ENCODE results near the gene GNG12. TPM values are rescaled to one million over a fixed set of nuclear protein-coding genes. Genes with fewer than 3 reads are reported as not detected.

Gene GNG12
- total and polyA plus RNA-seq, 10 donors: 15.2 to 102 (median 76.2) TPM

DNA sequence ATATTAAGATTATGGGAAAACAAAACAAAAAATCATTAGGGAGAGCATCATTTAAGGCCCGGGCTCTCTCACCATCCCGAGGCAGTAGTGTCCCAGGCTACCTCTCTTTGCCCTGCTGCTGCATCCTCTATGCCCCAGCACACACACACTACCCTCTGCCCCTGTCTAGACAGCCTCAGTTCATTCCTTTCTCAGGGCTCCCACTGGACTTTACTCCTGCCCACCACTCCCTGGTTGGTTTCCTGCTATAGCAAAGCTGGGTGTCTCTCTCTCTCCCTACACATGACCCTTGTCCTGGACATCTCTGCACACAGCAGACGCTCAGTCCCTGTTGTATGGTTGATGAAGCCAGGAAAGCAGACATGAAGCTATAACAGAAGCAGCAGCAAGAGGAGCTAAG is 30.7 kb downstream of the GNG12 start:
- intact Hi-C loops (cut with DNase I; ENCODE audit: low total_unique reads): no loop called here

DNA sequence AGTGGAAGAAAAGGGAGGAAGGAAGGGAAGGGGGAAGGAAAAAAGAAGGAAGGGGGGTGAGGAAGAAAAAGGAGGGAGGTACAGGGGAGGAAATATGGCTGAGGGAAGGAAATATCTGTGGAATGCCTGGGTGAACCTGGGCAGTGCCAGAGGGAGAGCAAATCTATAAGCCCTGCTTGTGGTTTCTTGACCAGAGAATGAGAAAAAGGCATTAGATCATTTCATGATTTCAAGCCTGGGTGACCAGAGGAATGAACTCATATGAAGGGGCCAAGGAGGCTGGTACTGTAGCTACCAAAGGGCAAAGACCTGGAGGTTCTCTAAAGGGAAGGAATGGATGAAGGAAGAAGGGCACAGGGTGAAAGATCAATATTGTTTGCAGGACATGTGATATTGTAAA is 31.4 kb downstream of the GNG12 start:
- no peak for DNase-seq
- Histone ChIP-seq H3K27me3 (replicated peaks in 1 of 7) (no peaks in the 10 kb centered on the region), H3K36me3 (no peaks in the 10 kb centered on the region), H3K9me3 (no peaks in the 10 kb centered on the region), H3K4me3 (no peak overlapping the region), H3K4me1 (peaks cover 0 to 21% (median 0%) of the 10 kb centered on the region in 6 donors), H3K27ac (no peak overlapping the region)
- TF ChIP-seq POLR2AphosphoS5 (IDR thresholded peaks at IDR 0.05): no peak
- TF ChIP-seq, protein P1, sequence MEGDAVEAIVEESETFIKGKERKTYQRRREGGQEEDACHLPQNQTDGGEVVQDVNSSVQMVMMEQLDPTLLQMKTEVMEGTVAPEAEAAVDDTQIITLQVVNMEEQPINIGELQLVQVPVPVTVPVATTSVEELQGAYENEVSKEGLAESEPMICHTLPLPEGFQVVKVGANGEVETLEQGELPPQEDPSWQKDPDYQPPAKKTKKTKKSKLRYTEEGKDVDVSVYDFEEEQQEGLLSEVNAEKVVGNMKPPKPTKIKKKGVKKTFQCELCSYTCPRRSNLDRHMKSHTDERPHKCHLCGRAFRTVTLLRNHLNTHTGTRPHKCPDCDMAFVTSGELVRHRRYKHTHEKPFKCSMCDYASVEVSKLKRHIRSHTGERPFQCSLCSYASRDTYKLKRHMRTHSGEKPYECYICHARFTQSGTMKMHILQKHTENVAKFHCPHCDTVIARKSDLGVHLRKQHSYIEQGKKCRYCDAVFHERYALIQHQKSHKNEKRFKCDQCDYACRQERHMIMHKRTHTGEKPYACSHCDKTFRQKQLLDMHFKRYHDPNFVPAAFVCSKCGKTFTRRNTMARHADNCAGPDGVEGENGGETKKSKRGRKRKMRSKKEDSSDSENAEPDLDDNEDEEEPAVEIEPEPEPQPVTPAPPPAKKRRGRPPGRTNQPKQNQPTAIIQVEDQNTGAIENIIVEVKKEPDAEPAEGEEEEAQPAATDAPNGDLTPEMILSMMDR (IDR thresholded peaks at IDR 0.05 in 8 of 11, conservative IDR thresholded peaks at IDR 0.05 in 3 of 11): no peak
- TF ChIP-seq POLR2A (IDR thresholded peaks at IDR 0.05): no peak
- intact Hi-C loops (cut with DNase I; ENCODE audit: low total_unique reads): no loop called here

More for the DNA sequence above, 30.7 kb downstream of the GNG12 start:
- H3K36me3 ChIP-seq: no peaks in the 10 kb centered on the region
- H3K4me3 ChIP-seq: no peak overlapping the region
- H3K27ac ChIP-seq: no peak overlapping the region
- H3K9me3 ChIP-seq: no peaks in the 10 kb centered on the region
- TF ChIP-seq, protein P1 (IDR thresholded peaks at IDR 0.05 in 8 of 11, conservative IDR thresholded peaks at IDR 0.05 in 3 of 11): no peak
- TF ChIP-seq POLR2AphosphoS5 (IDR thresholded peaks at IDR 0.05) (no peak), POLR2A (IDR thresholded peaks at IDR 0.05) (no peak)
- 58 to 86% (median 68%) methylated on average over 3 of the region's 3 CpGs for WGBS, 5 donors
- no peaks in the 10 kb centered on the region for H3K27me3 ChIP-seq (replicated peaks in 1 of 7)
- no peak for DNase-seq
- H3K4me1 ChIP-seq: peaks cover 0 to 20% (median 0%) of the 10 kb centered on the region in 6 donors

DNA sequence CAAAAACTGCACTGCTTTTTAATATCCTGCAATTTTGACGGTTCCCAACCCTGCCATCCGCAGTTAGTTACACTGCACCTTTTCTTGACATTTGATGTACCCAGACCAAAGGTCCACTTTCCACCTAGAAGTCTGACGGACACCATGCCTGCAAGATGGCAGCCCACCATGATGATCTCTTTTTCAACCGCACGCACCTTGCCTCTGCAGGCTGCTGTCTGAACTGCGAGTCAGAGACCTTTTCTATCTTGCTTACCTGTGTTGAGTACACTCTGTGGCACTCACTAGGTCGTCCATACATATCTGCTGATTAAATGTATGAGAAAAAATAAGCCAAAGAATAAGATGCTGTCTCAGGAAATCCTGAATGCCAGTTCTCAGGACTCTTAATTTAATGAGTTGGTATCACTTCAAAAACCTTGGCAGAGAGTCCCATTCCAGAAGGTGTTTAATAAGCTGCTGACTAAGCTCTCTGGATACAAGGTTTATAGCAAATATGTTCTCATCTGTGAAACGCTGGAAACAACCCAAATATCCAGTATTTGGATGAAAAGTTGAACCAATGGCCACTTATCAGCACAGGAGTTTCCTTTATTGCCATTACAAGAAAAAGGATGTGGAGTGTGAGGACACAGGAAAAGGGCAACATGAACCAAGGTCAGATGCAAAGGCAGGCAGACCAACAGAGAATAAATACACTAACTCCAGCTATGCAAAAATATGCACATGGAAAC is 37.9 kb downstream of the GNG12 start:
- Histone ChIP-seq H3K27me3 (replicated peaks in 1 of 7) (no peaks in the 10 kb centered on the region), H3K9me3 (no peaks in the 10 kb centered on the region), H3K4me1 (peaks cover 15 to 65% (median 26%) of the 10 kb centered on the region in 6 donors), H3K4me3 (no peak overlapping the region), H3K27ac (peak overlapping the region; percentile 14 to 73 (median 68)), H3K36me3 (no peaks in the 10 kb centered on the region)
- TF ChIP-seq, protein P1 (IDR thresholded peaks at IDR 0.05 in 8 of 11, conservative IDR thresholded peaks at IDR 0.05 in 3 of 11): peak in 1 of 11 experiments; percentile 18
- TF ChIP-seq POLR2AphosphoS5 (IDR thresholded peaks at IDR 0.05) (peak in 1 of 3 donors; percentile 78), POLR2A (IDR thresholded peaks at IDR 0.05) (no peak)
- intact Hi-C loops (cut with DNase I; ENCODE audit: low total_unique reads): no loop called here
- no peak for DNase-seq
- 64 to 79% (median 76%) methylated on average over 8 of the region's 8 CpGs for WGBS, 5 donors

DNA sequence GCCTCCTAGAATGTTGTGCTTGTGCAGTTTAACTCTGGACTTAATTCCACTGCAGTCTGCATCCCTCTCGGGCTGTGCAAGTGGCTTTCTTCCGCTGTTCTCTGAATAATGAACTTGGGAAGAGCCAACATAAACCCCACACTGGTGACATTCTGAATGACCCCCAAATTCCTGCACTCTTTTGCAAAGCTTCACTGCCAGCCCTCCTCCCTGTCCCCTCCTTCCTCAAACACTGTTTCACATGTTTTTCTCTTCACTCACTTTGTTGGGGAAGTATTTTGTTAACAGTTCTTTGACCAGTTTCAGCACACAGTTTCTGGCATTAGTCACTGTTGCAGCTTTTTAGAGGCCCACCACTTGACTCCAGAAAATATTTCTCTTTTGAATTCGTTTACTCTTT is 39.7 kb downstream of the GNG12 start:
- intact Hi-C loops (cut with DNase I; ENCODE audit: low total_unique reads): no loop called here
- no peak for DNase-seq
- 48 to 70% (median 65%) methylated on average over 3 of the region's 3 CpGs for WGBS, 5 donors
- Histone ChIP-seq H3K27me3 (replicated peaks in 1 of 7) (no peaks in the 10 kb centered on the region), H3K4me1 (peaks cover 18 to 74% (median 28%) of the 10 kb centered on the region in 6 donors), H3K27ac (peak overlapping the region in 7 of 8 donors; percentile 38 to 73 (median 69)), H3K4me3 (no peak overlapping the region), H3K36me3 (no peaks in the 10 kb centered on the region), H3K9me3 (no peaks in the 10 kb centered on the region)
- TF ChIP-seq, protein P1 (IDR thresholded peaks at IDR 0.05 in 8 of 11, conservative IDR thresholded peaks at IDR 0.05 in 3 of 11): no peak
- TF ChIP-seq POLR2A (IDR thresholded peaks at IDR 0.05): no peak
- TF ChIP-seq POLR2AphosphoS5 (IDR thresholded peaks at IDR 0.05): no peak
